Stimulated activated CD8-positive, alpha-beta memory T cell treated with anti-CD3 and anti-CD28 coated beads, Interleukin-15, amount 100 ng/mL, for 1 hour (primary cell): ENCODE measurements around the gene MRPS23.

Source experiments
- DNase-seq: peaks from one replicate; pipeline ENCODE4 v3.0.0-alpha.2; 2020; ENCODE audit warnings: low read depth

The MRPS23 gene

GRCh38 chr17:57879437-57880085 lies 29.7 kb upstream of the MRPS23 start:
- DNase-seq: no peak

GRCh38 chr17:57877803-57878377 lies 28.0 kb upstream of the MRPS23 start:
- DNase-seq: no peak

DNA sequence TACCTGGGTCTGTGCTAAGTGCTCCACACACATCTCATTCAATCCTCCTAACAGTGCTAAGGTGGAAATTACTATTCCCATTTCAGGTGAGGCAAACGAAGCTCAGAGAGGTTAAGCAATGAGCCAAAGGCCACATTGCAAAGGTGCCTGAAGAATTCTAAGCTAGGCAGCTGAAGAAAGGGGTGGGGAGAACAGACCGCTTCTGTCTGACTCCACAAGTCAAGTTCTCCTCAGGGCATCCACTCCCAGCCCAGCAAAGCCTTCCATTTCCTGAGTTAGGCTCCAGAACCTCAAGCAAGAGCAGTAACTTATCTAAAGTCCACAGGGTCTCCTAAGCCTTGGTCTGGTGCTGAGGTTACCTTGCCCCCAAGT lies 27.0 kb upstream of the MRPS23 start:
- no peak for DNase-seq

DNA sequence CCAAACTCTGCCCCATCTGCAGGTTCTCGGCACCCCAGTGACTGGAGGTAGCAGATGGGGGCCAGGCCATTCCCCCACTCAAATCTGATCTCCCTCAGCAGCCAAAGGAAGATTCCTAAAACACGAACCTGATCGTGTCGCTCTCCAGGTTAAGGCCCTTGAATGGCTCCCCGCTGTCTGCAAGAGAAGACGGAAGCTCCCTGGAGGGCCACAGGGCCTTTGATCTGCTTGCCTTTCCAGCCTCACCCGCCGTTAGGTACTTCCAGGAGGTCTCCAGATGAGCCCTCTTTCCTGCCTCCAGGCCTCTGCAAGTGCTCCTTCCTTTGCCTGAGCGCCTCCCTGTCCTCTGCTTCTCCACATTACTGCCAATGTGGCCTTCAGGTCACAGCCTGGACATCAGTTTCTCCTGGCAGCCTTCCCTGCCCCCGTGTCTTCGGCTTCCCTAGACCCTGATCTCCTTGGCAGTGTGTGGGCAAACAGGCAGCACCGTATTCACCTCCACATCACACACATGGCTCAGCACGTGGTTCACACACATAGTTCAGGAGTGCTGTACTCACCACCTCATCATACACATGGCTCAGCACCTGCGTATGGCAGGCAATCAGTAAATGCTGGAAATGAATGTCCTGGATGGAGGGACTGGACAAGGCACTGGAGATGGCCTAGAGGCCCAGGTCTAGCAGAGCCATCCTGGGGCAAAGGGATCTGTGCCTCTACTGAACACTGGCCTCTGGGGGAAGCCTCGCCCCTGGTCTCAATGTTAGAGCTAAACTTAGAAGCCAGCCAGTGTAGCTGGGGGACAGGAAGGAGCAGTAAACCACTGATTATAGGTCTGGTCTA lies 26.4 kb upstream of the MRPS23 start:
- no peak for DNase-seq

- no peak for DNase-seq
Observed at GRCh38 chr17:57875290-57876022, 25.6 kb upstream of the MRPS23 start.

- no peak for DNase-seq
Observed at GRCh38 chr17:57874434-57875289, 24.8 kb upstream of the MRPS23 start.

- DNase-seq: no peak
Observed at GRCh38 chr17:57874058-57874419, 24.2 kb upstream of the MRPS23 start.

- DNase-seq: no peak
Observed at GRCh38 chr17:57873261-57874057, 23.6 kb upstream of the MRPS23 start.

DNA sequence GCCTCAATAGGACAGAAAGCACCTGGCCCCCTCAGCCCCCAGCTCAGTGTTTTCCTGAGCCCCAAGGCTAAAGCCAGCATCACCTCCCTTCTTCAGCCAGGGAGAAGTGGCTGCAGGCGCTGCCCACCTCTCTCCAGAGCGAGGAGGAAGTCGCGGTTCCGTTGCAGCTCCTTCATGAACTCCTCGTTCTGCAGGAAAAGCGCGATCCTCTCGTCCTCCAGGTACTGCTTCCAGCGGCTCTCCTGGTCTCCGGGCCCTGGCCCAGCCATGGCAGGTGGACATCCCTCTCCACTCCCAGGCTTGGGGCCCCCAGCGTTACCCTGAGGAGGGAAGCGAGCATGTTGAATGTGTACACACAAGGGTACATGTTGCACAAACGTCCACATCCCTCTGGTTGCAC lies 22.7 kb upstream of the MRPS23 start:
- DNase-seq: no peak

GRCh38 chr17:57871863-57872262 lies 22.0 kb upstream of the MRPS23 start:
- DNase-seq: no peak

- no peak for DNase-seq
Observed at GRCh38 chr17:57871155-57871554, 21.3 kb upstream of the MRPS23 start.

DNA sequence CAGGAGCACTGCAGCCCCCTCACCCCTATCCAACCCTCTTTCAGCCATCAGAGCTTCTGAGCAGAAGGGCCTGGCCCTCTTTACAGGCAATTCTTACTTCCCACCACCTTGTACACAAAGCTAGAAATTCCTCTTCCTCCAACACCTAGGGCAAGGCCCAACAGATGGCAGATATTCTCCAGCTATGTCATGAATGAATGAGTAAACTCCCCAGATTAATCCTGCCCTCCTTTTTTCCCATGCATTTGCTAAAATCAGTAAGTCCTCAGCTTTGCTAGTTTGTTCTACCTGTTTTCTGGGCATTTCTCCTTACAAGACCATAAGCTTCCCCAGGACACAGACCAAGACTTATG lies 20.4 kb upstream of the MRPS23 start:
- DNase-seq: no peak

DNA sequence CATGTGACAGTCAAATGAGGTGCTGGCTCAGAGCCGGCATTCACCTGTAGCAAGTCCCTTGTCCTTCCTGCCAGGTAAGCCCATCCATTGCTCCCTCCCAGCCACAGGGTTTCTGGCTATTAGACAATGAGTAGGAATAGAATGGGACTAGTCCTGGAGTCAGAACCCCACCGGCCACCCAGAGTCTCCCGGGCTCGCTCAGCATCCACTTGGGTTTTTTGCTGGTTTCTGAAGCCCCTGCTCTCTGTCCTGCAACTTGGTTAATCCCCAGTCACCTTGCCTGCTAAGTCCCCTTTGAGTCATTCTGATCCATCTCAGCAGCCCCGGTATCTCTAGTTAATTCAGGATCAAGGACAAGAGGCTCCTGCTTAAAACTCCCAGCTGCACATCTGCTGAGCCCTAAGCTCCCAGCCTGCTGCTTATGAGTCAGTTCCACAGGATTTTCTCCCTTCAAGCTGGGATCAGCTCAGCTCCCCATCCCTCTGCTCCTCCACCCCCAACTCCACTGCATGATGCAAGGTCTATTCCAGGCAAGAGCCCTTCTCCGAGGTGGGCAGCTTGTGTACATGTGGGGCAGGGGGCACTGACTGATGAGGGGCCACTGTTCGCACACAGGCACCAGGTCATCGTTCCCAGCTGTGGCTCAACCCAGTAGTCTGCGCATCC lies 19.9 kb upstream of the MRPS23 start:
- DNase-seq: no peak

DNA sequence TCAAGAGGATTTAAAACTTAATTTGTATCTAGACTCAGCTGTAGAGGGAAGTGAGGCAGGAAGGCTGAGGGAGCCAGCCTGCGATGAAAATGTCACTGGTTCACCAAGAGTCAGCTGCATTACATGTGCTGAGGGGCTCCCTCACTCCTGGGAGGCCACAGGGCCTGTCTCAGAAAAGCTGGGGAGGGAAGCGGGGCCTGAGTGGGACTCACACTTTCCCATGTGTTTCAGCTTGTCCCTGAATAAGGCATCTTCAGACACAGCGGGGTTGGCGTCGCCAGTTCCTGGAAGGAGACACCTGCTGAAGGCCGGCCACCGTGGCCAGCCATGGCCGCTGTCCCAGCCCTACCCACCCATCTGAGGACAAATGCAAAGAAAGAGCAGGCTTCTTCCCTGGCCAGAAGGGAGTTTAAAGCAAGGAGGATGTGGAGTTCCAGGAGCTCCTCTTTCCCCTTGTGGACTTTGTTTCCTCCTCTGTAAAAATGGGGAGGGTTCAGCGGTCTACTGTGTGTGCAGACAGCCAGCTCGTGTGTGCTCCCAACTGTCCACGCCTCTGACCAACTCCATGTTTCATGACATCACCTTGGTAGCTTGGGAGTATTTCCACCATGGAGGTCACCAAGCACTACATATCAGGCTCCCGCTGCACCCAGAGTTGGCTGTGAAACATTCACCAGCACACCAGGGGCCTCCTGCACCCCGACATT lies 19.2 kb upstream of the MRPS23 start:
- DNase-seq: no peak

DNA sequence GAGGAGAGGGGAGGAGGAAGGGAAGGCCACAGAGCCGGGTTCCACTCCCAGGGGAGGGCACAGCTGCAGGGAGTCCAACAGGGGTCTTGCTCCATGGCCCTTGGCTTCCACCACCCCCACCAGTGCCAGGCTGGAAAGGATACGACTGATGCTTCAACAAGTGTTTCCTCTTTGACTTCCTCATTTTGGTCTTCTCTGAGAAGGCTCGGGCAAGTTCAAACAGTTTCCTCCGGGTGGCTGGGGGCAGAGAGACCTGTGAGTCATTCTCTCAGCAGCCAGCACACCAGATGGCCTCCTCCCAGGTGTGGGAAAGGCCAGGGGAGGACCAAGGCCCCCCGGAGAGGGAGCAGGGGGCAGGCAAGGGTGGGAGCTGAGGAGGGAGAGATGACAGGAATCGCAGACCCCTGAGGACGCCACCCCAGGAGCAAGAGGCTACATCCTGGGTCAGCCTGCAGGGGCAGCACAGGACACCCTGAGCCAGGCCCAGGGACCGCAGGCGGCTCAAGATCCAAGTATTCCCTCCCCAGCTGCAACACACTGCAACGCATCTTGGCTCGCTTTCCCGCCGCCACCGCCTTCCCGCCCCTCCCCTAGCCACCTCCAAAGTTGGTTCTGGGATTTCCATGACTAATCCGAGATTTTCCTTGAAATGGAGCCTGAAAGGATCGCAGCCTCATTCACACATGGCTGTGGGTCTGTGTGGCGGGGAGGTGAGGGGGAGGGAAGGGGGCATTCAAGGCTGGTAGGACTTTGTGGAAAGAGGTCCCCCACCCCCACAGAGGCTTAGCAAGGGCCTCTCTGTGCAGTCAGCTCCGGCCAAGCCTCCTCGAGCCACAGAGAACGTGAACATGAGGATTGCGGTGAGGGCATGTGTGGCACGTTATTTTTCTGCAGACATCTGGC lies 18.4 kb upstream of the MRPS23 start:
- no peak for DNase-seq

- DNase-seq: no peak
Observed at GRCh38 chr17:57867126-57867525, 17.3 kb upstream of the MRPS23 start.

- no peak for DNase-seq
Observed at GRCh38 chr17:57866723-57867122, 16.9 kb upstream of the MRPS23 start.

GRCh38 chr17:57866319-57866718 lies 16.5 kb upstream of the MRPS23 start:
- no peak for DNase-seq

DNA sequence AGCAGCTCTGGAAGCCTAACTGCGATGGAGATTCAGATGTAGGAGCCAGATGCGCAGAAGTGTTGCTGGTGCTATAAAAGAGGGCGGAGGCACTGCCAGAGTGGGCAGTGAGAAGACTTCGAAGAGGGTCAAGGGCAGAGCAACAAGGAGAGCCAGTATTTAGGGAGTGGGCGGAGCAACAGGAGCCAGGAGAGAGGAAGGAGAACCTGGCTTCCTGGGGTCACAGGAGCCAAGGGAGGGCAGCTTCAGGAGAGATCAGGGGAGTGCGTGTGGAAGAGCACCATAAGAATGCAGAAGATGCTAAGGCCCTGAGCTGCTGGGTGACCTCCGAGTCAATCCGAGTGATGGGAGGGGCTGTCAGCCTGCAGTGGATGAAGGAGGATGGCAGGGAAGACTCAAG lies 14.4 kb upstream of the MRPS23 start:
- no peak for DNase-seq
